ENCODE data around the gene ZCCHC24.
A peak's percentile ranks its signal among the peaks of the same experiment; 100 is the strongest.

The ZCCHC24 gene

DNA sequence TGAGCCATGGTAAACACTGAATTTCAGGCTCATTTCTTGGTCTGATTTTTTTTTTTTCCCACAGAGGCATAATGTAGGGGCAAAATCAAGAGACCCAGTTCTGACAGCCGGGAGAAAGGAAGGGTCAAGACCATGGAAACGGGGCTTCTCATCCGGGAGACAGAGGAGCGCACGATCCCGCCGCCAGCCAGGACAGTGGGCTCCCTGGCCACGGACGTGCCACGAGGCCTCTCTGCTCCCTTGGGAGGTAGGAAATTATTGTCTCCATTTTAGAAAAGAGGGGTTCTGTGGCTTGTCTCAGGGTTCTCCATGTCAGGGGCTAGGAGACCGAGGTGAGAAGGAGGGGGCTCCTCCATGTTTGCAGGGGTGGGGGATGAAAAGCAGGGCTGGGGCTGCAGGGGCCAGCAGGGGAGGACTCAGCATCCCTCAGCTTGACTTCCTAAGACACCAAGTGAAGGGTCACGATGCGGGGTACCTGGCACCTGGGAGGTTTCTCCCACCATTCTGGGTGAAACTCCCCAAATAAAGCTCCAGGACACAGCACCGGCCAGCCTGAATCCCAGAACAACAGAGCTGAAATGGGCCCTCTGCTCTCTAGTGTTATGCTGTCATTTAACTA, 60.5 kb downstream of the ZCCHC24 start:
- DNase-seq (ENCODE audit: low read depth in 2 of 2): no peak

GRCh38 chr10:79383974-79384606, 61.3 kb downstream of the ZCCHC24 start:
- DNase-seq (ENCODE audit: low read depth in 2 of 2): no peak

DNA sequence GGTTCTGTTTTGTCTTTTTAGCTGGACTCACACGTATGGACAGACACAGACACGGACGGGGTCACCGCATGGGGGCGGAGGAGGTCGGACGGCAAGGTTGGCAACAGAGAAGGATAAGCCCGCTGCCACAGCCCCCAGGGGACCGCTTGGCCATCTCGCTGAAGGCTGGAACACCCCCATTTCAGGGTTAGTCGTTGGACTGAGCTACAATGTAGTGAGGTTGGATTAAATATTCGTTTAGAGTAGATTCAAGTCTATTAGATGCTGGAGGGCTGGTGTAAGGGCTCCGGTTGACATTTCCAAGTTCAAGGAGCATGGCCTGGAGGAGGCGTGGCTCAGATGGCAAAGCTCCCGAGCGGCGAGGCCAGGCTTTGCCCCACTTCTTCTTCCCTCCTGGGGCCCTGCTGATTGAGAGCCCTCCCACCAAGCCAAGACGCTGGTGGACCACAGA, 62.9 kb downstream of the ZCCHC24 start:
- DNase-seq (ENCODE audit: low read depth in 2 of 2): no peak

DNA sequence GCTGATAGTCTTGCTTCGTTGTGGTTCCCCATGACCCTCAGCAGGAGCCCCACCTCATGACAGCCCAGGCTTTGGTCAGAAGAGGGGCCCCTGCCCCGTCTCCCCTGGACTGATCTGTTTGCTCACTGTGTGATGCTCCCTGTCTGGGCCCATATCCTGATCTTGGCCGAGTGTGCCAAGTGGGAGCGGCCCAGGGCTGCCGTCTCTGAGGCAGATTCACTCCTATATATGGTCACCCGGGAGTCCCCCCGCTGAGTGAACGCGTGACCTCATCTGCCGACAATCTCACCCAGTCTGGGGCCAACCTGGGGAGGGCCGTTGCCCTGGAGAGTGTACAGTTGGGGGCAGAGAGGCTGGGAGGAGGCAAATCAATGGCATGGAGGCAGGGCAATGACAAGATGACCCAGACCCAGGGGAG, 63.6 kb downstream of the ZCCHC24 start:
- DNase-seq (ENCODE audit: low read depth in 2 of 2): no peak

GRCh38 chr10:79380946-79381721, 64.3 kb downstream of the ZCCHC24 start:
- no peak for DNase-seq (ENCODE audit: low read depth in 2 of 2)

GRCh38 chr10:79380125-79380945, 65.1 kb downstream of the ZCCHC24 start:
- DNase-seq (ENCODE audit: low read depth in 2 of 2): no peak

- DNase-seq (ENCODE audit: low read depth in 2 of 2): no peak
Measured at GRCh38 chr10:79379512-79380124, 65.8 kb downstream of the ZCCHC24 start.

DNA sequence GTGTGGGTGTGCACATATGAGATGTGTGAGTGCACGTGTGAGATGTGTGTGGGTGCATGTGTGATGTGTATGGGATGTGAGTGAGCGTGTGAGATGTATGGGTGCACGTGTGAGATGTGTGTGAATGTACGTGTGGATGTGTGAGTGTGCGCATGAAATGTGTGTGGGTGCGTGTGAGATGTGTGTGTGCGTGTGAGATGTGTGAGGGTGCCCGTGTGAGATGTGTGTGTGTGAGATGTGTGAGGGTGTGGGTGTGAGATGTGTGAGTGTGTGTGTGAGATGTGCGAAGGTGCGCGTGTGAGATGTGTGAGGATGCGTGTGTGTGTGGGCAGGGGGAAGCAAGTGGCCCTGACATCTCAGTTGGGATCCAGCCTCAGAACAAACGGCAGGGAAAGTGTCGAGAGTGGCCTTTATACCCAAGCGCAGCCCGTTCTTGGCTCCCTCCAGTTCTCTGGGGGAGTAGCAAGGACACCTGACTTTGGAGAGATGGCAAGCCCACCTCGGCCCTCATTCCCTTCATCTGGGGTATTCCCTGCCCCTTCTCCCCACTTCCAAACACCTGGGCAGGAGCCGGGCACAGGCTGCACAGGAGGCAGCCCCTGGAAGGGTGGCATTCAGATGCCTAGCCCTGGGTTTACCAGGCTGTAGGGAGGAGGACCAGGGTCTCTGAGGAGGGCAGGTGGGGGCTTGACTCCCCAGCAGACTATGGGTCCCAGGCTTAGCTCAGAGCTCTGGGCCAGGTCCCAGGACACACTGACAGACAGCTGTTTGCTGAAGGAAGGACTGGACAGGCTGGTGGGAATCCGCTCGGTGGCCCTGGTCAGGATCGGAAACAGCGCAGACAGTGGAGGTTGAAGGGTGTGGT, 66.5 kb downstream of the ZCCHC24 start:
- no peak for DNase-seq (ENCODE audit: low read depth in 2 of 2)

- DNase-seq (ENCODE audit: low read depth in 2 of 2): no peak
Measured at GRCh38 chr10:79378383-79378646, 67.1 kb downstream of the ZCCHC24 start.

- no peak for DNase-seq (ENCODE audit: low read depth in 2 of 2)
Measured at GRCh38 chr10:79377557-79378382, 67.7 kb downstream of the ZCCHC24 start.

DNA sequence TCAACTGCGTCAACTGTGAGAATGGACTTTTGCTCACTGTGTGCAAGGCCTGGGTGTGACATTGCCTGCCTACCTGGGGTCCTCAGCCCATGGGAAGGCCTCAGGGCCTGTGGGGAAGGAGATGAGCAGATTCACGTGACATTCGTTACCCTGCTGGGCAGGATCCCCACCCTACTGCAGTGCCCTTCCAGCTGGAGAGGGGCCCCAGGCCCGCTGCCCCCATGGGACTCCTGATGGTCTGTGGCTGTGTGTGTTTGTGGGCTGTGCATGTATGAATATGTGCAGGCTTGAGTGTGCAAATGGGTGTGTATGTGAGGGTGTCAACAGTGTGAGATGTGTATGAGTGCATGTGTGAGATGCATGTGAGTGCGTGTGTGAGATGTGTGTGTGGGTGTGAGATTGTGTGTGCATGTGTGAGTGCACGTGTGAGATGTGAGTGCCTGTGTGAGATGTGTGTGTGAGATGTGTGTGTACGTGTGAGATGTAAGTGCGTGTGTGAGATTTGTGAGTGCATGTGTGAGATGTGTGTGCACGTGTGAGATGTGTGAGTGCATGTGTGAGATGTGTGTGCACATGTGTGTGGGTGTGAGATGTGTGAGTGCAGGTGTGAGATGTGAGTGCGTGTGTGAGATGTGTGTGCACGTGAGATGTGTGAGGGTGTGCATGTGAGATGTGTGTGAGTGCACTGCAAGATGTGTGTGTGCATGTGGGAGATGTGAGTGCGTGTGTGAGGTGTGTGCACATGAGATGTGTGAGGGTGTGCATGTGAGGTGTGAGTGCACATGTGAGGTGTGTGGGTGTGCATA, 68.5 kb downstream of the ZCCHC24 start:
- DNase-seq (ENCODE audit: low read depth in 2 of 2): no peak

DNA sequence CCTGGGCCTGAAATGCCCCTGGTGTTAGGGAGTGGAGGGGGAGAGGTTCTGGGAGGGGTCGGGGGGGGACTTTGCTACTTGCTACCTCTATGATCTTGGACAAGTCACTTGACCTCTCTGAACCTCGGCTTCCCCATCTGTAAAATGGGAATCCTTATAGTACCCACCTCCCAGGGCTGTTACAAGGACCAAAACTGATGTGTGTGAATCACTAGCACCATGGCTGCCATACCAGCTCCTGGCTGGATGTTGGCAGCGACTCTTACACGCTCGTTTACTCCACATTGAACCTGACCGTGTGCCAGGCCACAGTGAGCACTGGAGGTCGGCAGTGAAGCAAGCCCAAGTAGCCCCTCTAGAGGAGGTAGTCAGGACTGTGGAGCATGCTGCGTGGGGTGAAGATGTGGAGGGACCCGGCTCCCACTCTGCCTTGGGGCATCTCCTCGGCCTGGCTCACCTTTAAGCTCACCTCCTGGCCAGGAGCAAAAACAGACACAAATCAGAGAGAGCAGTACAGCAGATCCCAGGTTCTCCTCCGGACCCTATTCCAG, 69.3 kb downstream of the ZCCHC24 start:
- DNase-seq (ENCODE audit: low read depth in 2 of 2): no peak

- DNase-seq (ENCODE audit: low read depth in 2 of 2): no peak
Measured at GRCh38 chr10:79375321-79376077, 69.9 kb downstream of the ZCCHC24 start.

- peak; percentile 52 to 66 for DNase-seq (ENCODE audit: low read depth in 2 of 2)
Measured at GRCh38 chr10:79374312-79375191, 70.9 kb downstream of the ZCCHC24 start.

DNA sequence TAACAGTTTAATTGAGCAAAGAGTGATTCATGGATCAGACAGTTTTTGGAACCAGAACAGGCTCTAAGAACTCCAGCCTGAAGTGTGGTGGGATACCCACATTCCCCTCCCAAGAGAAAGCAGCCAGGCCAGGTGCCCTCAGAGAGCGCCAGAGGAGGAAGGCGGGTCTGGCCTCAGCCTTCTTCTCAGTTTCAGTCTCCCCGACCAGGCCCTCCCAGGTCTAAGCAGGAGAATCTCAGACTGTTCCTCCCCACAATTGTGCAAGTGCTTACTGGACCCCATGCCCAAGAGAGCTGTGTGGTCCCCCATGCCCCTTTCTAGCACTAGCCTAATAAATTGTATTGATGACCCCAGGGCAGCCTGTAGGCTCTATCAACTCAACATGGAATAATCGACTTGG, 72.6 kb downstream of the ZCCHC24 start:
- DNase-seq (ENCODE audit: low read depth in 2 of 2): no peak

GRCh38 chr10:79367426-79368189, 77.8 kb downstream of the ZCCHC24 start:
- DNase-seq (ENCODE audit: low read depth in 2 of 2): no peak
